NCI-H1436 treated with DMSO at 0.1 percent for 48 hours (cell line): ENCODE data around the gene IGFBP2.

Experiments
- DNase-seq: peaks from one replicate; lab custom pipeline; 2025; lab: John Stamatoyannopoulos, UW

The IGFBP2 gene

GRCh38 chr2:216663846-216664245 lies 30.6 kb downstream of the IGFBP2 start:
- no peak for DNase-seq

GRCh38 chr2:216664593-216665034 lies 31.4 kb downstream of the IGFBP2 start:
- no peak for DNase-seq

DNA sequence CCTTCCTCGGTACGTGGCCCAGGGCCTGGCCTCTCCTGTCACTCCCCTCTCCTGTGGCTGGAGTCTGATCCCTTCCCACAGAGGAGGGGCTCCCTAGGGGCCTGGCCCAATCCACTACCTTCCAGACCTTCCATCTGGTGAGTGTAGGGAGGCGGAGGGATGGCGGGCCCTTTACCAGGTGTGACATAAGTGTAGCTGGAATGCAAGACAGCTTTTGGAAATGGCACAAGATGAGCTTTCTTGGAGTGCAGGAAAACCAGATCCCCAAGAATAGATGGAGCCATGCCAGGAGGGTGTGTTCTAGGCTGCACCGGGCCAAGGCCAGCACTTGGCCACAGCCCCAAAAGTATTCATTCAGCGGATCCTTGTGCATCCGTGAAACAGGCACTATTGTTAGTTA lies 32.0 kb downstream of the IGFBP2 start:
- DNase-seq, result no peak

- no peak for DNase-seq
Measured at GRCh38 chr2:216665717-216666116, 32.5 kb downstream of the IGFBP2 start.

- peak; percentile 13 for DNase-seq
Measured at GRCh38 chr2:216666461-216667233, 33.4 kb downstream of the IGFBP2 start.

DNA sequence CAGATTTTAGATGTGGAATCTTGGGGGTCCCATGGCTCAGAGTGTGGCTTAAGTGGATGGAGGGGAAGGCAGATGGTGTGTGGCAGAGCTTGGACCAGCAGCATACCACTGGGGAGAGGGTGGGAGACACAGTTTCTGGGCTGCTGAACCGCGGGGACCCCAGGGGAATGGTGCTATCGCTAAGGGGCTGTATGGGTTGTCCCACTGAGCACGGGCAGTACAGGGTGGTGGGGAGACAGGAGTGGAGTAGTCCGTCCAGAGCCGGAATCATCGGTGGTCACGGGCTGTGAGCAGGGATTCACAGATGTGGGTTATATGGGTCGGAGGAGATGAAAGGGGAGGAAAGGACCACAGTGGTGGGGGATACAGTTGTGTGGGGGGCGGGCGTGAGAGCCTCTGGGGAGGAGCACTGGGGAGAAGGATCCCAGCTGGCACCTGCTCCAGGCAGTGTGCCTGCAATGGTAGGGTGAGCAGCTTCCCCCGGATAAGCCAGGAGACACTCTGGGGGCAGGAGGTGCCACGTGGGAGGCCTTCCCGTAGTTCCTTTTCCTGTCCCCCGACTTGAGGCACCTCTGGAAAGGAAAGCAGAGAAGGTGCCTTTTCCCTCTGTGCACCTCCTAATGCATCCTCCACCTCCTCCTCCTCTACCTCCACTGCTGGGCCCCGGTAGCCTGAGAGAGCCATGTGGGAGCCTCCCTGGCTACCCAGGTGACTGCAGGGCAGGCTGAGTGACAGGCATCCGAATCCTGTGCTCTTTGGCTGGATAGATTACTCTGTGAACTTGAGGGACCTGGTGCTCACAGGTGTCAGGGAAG lies 37.3 kb downstream of the IGFBP2 start:
- no peak for DNase-seq

- no peak for DNase-seq
Measured at GRCh38 chr2:216671081-216671411, 37.8 kb downstream of the IGFBP2 start.

DNA sequence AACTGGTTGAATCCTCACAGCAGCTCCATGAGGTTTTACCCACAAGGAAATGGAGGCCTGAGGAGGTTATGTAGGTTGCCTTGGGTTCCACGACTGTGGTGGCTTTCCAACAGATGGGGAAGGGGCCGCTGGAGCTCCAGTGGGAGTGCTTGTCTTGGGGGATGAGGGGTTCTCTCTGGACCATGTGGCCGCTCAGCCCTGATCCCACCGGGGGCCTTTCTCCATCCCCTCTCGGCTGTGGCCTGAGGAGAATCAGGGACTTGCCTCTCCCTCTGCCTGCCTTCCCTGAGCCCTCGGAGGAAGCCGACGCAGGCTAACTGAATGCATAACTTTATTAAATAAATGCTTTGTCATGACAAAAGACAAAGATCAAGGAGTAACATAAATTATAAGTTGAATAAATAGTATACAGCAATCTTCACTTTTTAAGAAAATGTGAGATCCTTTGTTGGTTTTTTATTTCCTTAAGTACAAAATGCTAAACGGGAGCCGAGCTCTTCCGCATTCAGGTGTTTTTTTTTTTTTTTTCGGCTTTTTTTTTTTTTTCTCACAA lies 38.6 kb downstream of the IGFBP2 start:
- no peak for DNase-seq

DNA sequence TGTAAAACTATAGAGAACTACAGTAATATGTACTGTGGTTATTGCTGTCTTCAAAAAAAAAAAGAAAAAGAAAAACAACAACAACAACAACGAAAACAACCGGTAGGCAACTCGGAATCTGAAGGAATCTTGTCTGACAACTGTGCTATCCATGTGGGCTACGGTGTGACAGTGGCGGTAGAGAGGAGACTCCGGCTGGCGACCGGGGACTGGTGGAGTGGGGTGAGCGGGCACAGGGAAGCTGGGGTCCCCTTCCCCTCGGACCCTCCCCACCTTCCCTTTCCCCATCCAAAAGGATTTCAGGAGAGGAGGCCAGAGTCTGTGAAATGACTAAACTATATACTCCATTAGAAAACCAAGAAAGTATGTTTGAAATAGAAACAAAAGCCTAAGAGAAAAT lies 39.2 kb downstream of the IGFBP2 start:
- DNase-seq, result no peak

- DNase-seq, result no peak
Measured at GRCh38 chr2:216673021-216673420, 39.8 kb downstream of the IGFBP2 start.

DNA sequence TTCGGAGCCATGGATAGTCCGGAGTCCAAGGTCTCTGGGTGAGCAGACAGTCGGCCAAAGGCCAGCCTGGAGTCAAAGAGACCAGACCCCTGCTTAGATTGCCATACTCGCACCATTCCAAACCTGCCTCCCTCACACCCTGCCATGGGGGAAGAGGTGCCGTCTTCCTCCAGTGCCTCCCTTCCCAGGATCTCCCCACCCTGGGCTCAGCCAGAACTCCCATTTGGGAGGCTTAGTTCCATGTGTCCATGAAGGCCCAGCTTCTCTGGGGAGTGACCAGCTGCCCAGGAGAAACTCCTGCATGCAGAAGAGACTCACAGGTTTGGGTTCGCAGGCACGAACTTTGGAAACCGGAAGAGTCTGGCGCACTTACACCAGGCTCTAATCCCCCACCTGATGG lies 40.4 kb downstream of the IGFBP2 start:
- no peak for DNase-seq

- DNase-seq, result no peak
Measured at GRCh38 chr2:216674376-216674775, 41.2 kb downstream of the IGFBP2 start.

GRCh38 chr2:216676630-216677029 lies 43.4 kb downstream of the IGFBP2 start:
- no peak for DNase-seq

DNA sequence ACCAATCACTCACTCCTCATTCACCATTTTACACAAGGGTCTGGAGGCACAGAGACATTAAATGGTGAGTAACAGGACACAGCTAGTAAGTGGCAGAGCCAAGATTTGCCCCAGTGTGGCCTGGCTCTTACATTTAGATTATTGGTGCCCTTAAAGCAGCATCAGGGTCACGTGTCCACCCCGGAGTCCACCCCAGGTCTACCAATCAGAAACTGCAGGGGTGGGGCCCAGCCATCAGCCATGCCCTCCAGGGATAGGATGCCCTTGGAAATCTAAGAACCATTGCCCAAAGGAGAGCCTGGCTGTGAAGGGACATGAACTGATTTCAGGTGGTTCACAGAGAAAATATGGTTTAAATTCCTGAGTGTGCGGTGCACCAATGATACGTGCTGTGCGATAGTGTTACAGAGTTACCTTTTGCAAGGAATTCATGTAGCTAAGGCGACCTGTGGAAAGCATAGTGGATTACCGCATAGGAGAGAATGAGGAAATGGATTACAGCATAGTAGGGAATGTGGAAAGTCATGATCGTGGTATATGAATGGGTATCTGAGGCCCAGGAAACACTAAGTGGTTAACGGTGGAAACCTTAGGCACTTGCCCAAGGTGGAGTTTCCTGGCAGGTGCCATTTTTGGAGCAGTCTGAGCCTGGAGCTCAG lies 44.3 kb downstream of the IGFBP2 start:
- DNase-seq, result no peak

- no peak for DNase-seq
Measured at GRCh38 chr2:216678098-216678465, 44.9 kb downstream of the IGFBP2 start.

- no peak for DNase-seq
Measured at GRCh38 chr2:216678813-216679657, 45.8 kb downstream of the IGFBP2 start.

- no peak for DNase-seq
Measured at GRCh38 chr2:216679658-216680024, 46.4 kb downstream of the IGFBP2 start.

- DNase-seq, result no peak
Measured at GRCh38 chr2:216680951-216681629, 47.9 kb downstream of the IGFBP2 start.

- DNase-seq, result no peak
Measured at GRCh38 chr2:216681683-216682082, 48.5 kb downstream of the IGFBP2 start.

GRCh38 chr2:216683846-216684245 lies 50.6 kb downstream of the IGFBP2 start:
- DNase-seq, result no peak

DNA sequence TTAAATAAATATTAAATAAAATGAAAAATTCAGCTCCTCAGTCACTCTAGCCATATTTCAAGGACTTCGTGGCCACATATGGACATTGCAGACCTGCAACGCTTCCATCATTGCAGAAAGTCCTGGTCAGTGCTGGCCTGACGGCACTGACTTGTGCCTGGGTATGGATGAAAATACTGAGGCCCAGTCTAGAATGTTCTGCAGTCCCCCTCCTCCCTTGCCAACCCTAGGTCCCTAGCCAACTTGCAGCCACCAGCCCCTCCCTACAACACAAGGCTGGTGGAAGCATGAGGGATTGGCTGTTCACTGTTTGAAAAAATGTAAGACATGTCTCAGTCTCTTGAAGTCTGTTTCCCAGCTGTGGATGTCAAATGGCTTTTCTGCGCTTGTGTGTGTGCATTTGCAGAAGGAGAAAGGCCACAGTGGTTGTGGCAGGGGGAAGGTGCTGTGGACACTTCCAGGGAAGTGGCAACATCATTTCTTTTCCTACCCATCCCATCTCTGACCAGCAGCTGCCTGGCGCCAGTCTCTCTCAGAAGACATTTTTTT lies 52.2 kb downstream of the IGFBP2 start:
- no peak for DNase-seq
